ENCODE measurements around the gene SPON1.

The SPON1 gene

GRCh38 chr11:14218728-14219127, 256.2 kb downstream of the SPON1 start:
- H3K36me3 ChIP-seq (ENCODE audit: control insufficient read depth in 2 of 2, insufficient read depth in 2 of 2, low read length in 2 of 2), result peaks cover 0 to 2% of the 10 kb centered on the region in 2 donors
- H3K27ac ChIP-seq (ENCODE audit: low read length), result peak overlapping the region; percentile 58
- H3K4me3 ChIP-seq (ENCODE audit: low read length in 2 of 2), result no peak overlapping the region
- no peak overlapping the region for H3K9ac ChIP-seq (ENCODE audit: low read length in 2 of 2)
- H3K4me1 ChIP-seq (ENCODE audit: control insufficient read depth, insufficient read depth, low read length), result peaks cover 44% of the 10 kb centered on the region
- no peaks in the 10 kb centered on the region for H3K9me3 ChIP-seq (ENCODE audit: control insufficient read depth in 2 of 2, low read length in 2 of 2)
- H3K27me3 ChIP-seq (ENCODE audit: control insufficient read depth in 1 of 2, insufficient read depth in 2 of 2, low read length in 2 of 2), result no peaks in the 10 kb centered on the region

- H3K27me3 ChIP-seq (ENCODE audit: control insufficient read depth in 1 of 2, insufficient read depth in 2 of 2, low read length in 2 of 2), result no peaks in the 10 kb centered on the region
- peak overlapping the region; percentile 60 for H3K27ac ChIP-seq (ENCODE audit: low read length)
- peaks cover 30% of the 10 kb centered on the region for H3K4me1 ChIP-seq (ENCODE audit: control insufficient read depth, insufficient read depth, low read length)
- no peaks in the 10 kb centered on the region for H3K9me3 ChIP-seq (ENCODE audit: control insufficient read depth in 2 of 2, low read length in 2 of 2)
- H3K36me3 ChIP-seq (ENCODE audit: control insufficient read depth in 2 of 2, insufficient read depth in 2 of 2, low read length in 2 of 2), result peaks cover 0 to 4% of the 10 kb centered on the region in 2 donors
- peak overlapping the region; percentile 22 to 44 for H3K4me3 ChIP-seq (ENCODE audit: low read length in 2 of 2)
- no peak overlapping the region for H3K9ac ChIP-seq (ENCODE audit: low read length in 2 of 2)
Measured at GRCh38 chr11:14223636-14224288, 261.2 kb downstream of the SPON1 start.

DNA sequence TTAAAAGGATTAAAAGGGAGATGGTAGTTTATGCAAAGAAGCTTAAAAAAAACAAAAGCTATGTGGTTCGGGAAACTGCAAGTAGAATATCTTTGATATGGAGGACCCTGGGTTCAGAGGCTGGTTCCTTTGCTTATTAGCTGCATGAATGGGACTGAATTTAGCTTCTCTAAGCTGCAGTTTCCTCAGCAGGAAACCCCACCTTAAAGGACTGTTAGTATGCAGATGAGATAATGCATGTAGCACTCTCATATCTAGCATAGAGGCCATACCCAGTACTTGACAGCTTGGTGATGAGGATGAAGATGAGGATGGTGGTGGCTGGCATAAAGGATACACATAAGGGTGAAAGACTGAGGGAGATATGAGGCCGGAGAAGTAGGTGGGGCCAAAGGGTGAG, 261.9 kb downstream of the SPON1 start:
- peak overlapping the region in 1 of 2 donors; percentile 15 for H3K4me3 ChIP-seq (ENCODE audit: low read length in 2 of 2)
- no peak overlapping the region for H3K9ac ChIP-seq (ENCODE audit: low read length in 2 of 2)
- H3K27ac ChIP-seq (ENCODE audit: low read length), result peak overlapping the region; percentile 60
- H3K4me1 ChIP-seq (ENCODE audit: control insufficient read depth, insufficient read depth, low read length), result peaks cover 32% of the 10 kb centered on the region
- peaks cover 0 to 4% of the 10 kb centered on the region in 2 donors for H3K36me3 ChIP-seq (ENCODE audit: control insufficient read depth in 2 of 2, insufficient read depth in 2 of 2, low read length in 2 of 2)
- H3K9me3 ChIP-seq (ENCODE audit: control insufficient read depth in 2 of 2, low read length in 2 of 2), result no peaks in the 10 kb centered on the region
- H3K27me3 ChIP-seq (ENCODE audit: control insufficient read depth in 1 of 2, insufficient read depth in 2 of 2, low read length in 2 of 2), result no peaks in the 10 kb centered on the region

GRCh38 chr11:14225666-14226065, 263.1 kb downstream of the SPON1 start:
- no peak overlapping the region for H3K4me3 ChIP-seq (ENCODE audit: low read length in 2 of 2)
- H3K9me3 ChIP-seq (ENCODE audit: control insufficient read depth in 2 of 2, low read length in 2 of 2), result no peaks in the 10 kb centered on the region
- H3K27ac ChIP-seq (ENCODE audit: low read length), result no peak overlapping the region
- peaks cover 0 to 4% of the 10 kb centered on the region in 2 donors for H3K36me3 ChIP-seq (ENCODE audit: control insufficient read depth in 2 of 2, insufficient read depth in 2 of 2, low read length in 2 of 2)
- H3K9ac ChIP-seq (ENCODE audit: low read length in 2 of 2), result no peak overlapping the region
- no peaks in the 10 kb centered on the region for H3K27me3 ChIP-seq (ENCODE audit: control insufficient read depth in 1 of 2, insufficient read depth in 2 of 2, low read length in 2 of 2)
- H3K4me1 ChIP-seq (ENCODE audit: control insufficient read depth, insufficient read depth, low read length), result peaks cover 31% of the 10 kb centered on the region

GRCh38 chr11:14228356-14228755, 265.8 kb downstream of the SPON1 start:
- Histone ChIP-seq H3K4me1 (ENCODE audit: control insufficient read depth, insufficient read depth, low read length) (peaks cover 15% of the 10 kb centered on the region), H3K36me3 (ENCODE audit: control insufficient read depth in 2 of 2, insufficient read depth in 2 of 2, low read length in 2 of 2) (peaks cover 0 to 2% of the 10 kb centered on the region in 2 donors), H3K9ac (ENCODE audit: low read length in 2 of 2) (no peak overlapping the region), H3K27ac (ENCODE audit: low read length) (no peak overlapping the region), H3K27me3 (ENCODE audit: control insufficient read depth in 1 of 2, insufficient read depth in 2 of 2, low read length in 2 of 2) (no peaks in the 10 kb centered on the region), H3K9me3 (ENCODE audit: control insufficient read depth in 2 of 2, low read length in 2 of 2) (no peaks in the 10 kb centered on the region), H3K4me3 (ENCODE audit: low read length in 2 of 2) (no peak overlapping the region)

DNA sequence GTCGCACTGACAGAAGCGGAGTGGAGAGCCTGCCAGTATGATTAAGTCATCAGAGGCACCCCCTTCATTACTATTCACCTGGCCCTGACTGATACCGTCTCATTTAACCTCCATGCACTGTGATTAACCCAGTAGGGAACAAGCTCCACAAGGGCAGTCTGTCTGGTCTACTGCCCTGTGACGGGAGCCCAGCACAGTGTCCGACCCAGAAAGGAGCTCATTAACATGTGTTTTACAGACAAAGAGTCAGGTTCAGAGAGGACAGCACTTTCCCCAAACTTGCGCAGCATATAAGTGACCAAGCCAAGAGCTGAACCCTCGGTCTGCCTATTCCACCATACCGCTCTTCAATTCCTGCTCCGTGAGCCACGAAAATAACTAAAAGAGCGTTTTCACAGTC, 266.9 kb downstream of the SPON1 start:
- no peak overlapping the region for H3K27ac ChIP-seq (ENCODE audit: low read length)

GRCh38 chr11:14230407-14230806, 267.9 kb downstream of the SPON1 start:
- H3K27ac ChIP-seq (ENCODE audit: low read length), result no peak overlapping the region
- H3K4me3 ChIP-seq (ENCODE audit: low read length in 2 of 2), result no peak overlapping the region
- H3K27me3 ChIP-seq (ENCODE audit: control insufficient read depth in 1 of 2, insufficient read depth in 2 of 2, low read length in 2 of 2), result no peaks in the 10 kb centered on the region
- peaks cover 6% of the 10 kb centered on the region for H3K4me1 ChIP-seq (ENCODE audit: control insufficient read depth, insufficient read depth, low read length)
- H3K9me3 ChIP-seq (ENCODE audit: control insufficient read depth in 2 of 2, low read length in 2 of 2), result no peaks in the 10 kb centered on the region
- H3K36me3 ChIP-seq (ENCODE audit: control insufficient read depth in 2 of 2, insufficient read depth in 2 of 2, low read length in 2 of 2), result peaks cover 0 to 2% of the 10 kb centered on the region in 2 donors
- no peak overlapping the region for H3K9ac ChIP-seq (ENCODE audit: low read length in 2 of 2)

More for the DNA sequence above, 266.9 kb downstream of the SPON1 start:
- no peaks in the 10 kb centered on the region for H3K9me3 ChIP-seq (ENCODE audit: control insufficient read depth in 2 of 2, low read length in 2 of 2)
- H3K9ac ChIP-seq (ENCODE audit: low read length in 2 of 2), result no peak overlapping the region
- peaks cover 6% of the 10 kb centered on the region for H3K4me1 ChIP-seq (ENCODE audit: control insufficient read depth, insufficient read depth, low read length)
- H3K4me3 ChIP-seq (ENCODE audit: low read length in 2 of 2), result no peak overlapping the region
- H3K36me3 ChIP-seq (ENCODE audit: control insufficient read depth in 2 of 2, insufficient read depth in 2 of 2, low read length in 2 of 2), result peaks cover 0 to 2% of the 10 kb centered on the region in 2 donors
- H3K27me3 ChIP-seq (ENCODE audit: control insufficient read depth in 1 of 2, insufficient read depth in 2 of 2, low read length in 2 of 2), result no peaks in the 10 kb centered on the region

GRCh38 chr11:14232652-14233051, 270.1 kb downstream of the SPON1 start:
- Histone ChIP-seq H3K9ac (ENCODE audit: low read length in 2 of 2) (no peak overlapping the region), H3K4me3 (ENCODE audit: low read length in 2 of 2) (no peak overlapping the region), H3K36me3 (ENCODE audit: control insufficient read depth in 2 of 2, insufficient read depth in 2 of 2, low read length in 2 of 2) (no peaks in the 10 kb centered on the region), H3K9me3 (ENCODE audit: control insufficient read depth in 2 of 2, low read length in 2 of 2) (no peaks in the 10 kb centered on the region), H3K4me1 (ENCODE audit: control insufficient read depth, insufficient read depth, low read length) (peaks cover 17% of the 10 kb centered on the region), H3K27me3 (ENCODE audit: control insufficient read depth in 1 of 2, insufficient read depth in 2 of 2, low read length in 2 of 2) (no peaks in the 10 kb centered on the region), H3K27ac (ENCODE audit: low read length) (no peak overlapping the region)

GRCh38 chr11:14234446-14234845, 271.9 kb downstream of the SPON1 start:
- H3K4me3 ChIP-seq (ENCODE audit: low read length in 2 of 2), result no peak overlapping the region
- no peaks in the 10 kb centered on the region for H3K36me3 ChIP-seq (ENCODE audit: control insufficient read depth in 2 of 2, insufficient read depth in 2 of 2, low read length in 2 of 2)
- no peaks in the 10 kb centered on the region for H3K9me3 ChIP-seq (ENCODE audit: control insufficient read depth in 2 of 2, low read length in 2 of 2)
- peaks cover 29% of the 10 kb centered on the region for H3K4me1 ChIP-seq (ENCODE audit: control insufficient read depth, insufficient read depth, low read length)
- H3K9ac ChIP-seq (ENCODE audit: low read length in 2 of 2), result no peak overlapping the region
- H3K27me3 ChIP-seq (ENCODE audit: control insufficient read depth in 1 of 2, insufficient read depth in 2 of 2, low read length in 2 of 2), result no peaks in the 10 kb centered on the region
- no peak overlapping the region for H3K27ac ChIP-seq (ENCODE audit: low read length)

DNA sequence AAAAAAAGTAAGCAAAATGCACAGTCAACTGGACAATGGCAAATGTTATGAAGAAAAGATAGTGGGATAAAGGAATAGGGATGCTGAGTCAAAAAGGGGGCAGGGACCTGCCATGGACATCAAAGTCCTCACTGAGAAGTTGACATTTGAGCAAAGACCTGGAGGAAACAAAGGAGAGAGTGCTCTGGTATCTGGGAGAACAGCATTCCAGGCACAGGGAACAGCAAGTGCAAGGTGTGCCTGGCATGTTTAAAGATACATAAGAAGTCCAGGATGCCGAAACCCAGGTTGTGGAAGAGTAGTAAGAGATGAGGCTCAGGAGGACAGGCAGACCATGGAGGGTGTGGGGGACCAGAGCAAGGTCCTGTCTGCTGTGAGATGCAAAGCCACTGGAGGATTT, 273.2 kb downstream of the SPON1 start:
- no peak overlapping the region for H3K27ac ChIP-seq (ENCODE audit: low read length)
- H3K27me3 ChIP-seq (ENCODE audit: control insufficient read depth in 1 of 2, insufficient read depth in 2 of 2, low read length in 2 of 2), result no peaks in the 10 kb centered on the region
- no peaks in the 10 kb centered on the region for H3K9me3 ChIP-seq (ENCODE audit: control insufficient read depth in 2 of 2, low read length in 2 of 2)
- H3K36me3 ChIP-seq (ENCODE audit: control insufficient read depth in 2 of 2, insufficient read depth in 2 of 2, low read length in 2 of 2), result no peaks in the 10 kb centered on the region
- no peak overlapping the region for H3K9ac ChIP-seq (ENCODE audit: low read length in 2 of 2)
- peaks cover 29% of the 10 kb centered on the region for H3K4me1 ChIP-seq (ENCODE audit: control insufficient read depth, insufficient read depth, low read length)
- no peak overlapping the region for H3K4me3 ChIP-seq (ENCODE audit: low read length in 2 of 2)

DNA sequence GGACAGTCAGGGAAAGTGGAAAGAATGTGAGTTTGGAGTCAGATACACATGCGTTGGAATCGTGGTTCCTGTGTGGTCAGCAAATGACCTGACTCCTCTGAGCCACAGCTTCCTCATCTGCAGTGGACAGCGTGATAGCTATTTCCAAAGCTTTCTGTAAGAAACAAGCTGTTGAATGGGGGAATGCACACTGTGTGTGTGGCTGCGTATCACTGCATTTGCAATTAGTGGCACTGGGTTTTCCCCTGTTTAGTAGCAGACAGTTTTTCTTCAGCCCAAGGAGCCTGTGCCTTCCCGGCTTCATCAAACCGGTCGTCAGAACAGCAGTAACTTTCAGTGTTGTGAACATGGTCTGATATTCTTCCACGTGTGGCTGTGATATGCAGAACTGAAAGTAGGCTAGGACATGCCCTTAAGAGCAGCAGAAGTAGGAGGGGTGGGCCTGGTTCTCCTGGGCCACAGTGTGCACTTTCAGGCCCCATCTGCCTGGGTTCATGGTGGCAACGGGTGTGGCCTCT, 275.0 kb downstream of the SPON1 start:
- H3K9ac ChIP-seq (ENCODE audit: low read length in 2 of 2), result no peak overlapping the region
- no peaks in the 10 kb centered on the region for H3K36me3 ChIP-seq (ENCODE audit: control insufficient read depth in 2 of 2, insufficient read depth in 2 of 2, low read length in 2 of 2)
- H3K27me3 ChIP-seq (ENCODE audit: control insufficient read depth in 1 of 2, insufficient read depth in 2 of 2, low read length in 2 of 2), result no peaks in the 10 kb centered on the region
- H3K27ac ChIP-seq (ENCODE audit: low read length), result no peak overlapping the region
- H3K9me3 ChIP-seq (ENCODE audit: control insufficient read depth in 2 of 2, low read length in 2 of 2), result no peaks in the 10 kb centered on the region
- peaks cover 43% of the 10 kb centered on the region for H3K4me1 ChIP-seq (ENCODE audit: control insufficient read depth, insufficient read depth, low read length)
- peak overlapping the region in 1 of 2 donors; percentile 8 for H3K4me3 ChIP-seq (ENCODE audit: low read length in 2 of 2)
